HG02981 (cell line): ENCODE results near the gene SPATA31D3.
"Not testable (repeated sequence)": the region's sequence is repeated elsewhere in the genome, so short reads cannot be mapped to it uniquely, and the experiment has no call there.

Experiments
- ATAC-seq: cut with Tn5 transposase; IDR thresholded peaks from one replicate; pipeline ENCODE4 v1.9.1; 2021; ENCODE audit warnings: mild to moderate bottlenecking, moderate library complexity; ENCODE audit not compliant: unreplicated experiment

Gene SPATA31D3

GRCh38 chr9:81976351-81976750, 33.1 kb downstream of the SPATA31D3 start:
- ATAC-seq: no peak

GRCh38 chr9:81979196-81979595, 35.9 kb downstream of the SPATA31D3 start:
- ATAC-seq: no peak

GRCh38 chr9:81980568-81980967, 37.3 kb downstream of the SPATA31D3 start:
- no peak for ATAC-seq

GRCh38 chr9:81981883-81982282, 38.6 kb downstream of the SPATA31D3 start:
- ATAC-seq: no peak

- ATAC-seq: no peak
These were observed 41.6 kb downstream of the SPATA31D3 start for GRCh38 chr9:81984928-81985327.

DNA sequence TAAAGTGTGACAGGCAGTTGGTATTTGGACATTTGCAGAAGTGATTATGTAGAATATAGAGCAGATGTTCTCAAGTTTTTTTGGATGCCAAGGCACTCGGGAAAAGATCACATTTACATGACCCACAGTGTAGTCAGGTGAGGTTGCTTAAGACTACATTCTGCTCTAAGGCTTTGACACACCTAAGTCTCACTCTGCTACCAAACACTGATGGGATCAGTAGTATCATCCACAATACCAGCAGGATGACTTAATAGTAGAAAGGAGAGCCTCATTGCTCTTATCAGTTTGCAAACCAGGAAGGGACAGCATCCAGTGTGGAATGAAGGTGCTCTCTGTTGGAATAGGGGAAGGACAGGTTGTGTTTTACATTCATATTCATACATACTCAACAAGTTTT, 42.8 kb downstream of the SPATA31D3 start:
- ATAC-seq: no peak

DNA sequence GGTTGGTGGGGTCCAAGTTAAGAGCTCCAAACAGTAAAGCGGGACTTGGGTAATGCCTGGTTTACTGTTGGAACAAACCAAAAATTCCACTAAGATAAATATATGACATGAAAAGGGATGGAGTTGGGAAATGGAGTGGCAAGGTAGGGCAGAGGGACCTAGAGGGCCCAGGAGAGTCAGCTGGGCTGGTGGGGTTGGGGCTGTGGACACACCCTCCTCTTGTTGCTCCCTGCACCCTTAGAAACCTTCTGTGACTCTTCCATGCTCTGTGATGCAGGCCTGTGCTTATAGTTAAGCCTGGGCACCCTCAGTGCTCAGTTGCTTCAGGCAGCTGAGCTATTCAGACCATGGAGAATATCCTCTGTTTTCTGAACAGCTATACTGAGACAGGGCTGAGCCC, 45.2 kb downstream of the SPATA31D3 start, which contains the start of gene SPATA31D1:
TSS of gene SPATA31D1 (plus strand) at position 301 of the 400 bp plus-strand sequence. CDS start at position 348, 47 bp downstream.
- not testable (repeated sequence) for ATAC-seq

DNA sequence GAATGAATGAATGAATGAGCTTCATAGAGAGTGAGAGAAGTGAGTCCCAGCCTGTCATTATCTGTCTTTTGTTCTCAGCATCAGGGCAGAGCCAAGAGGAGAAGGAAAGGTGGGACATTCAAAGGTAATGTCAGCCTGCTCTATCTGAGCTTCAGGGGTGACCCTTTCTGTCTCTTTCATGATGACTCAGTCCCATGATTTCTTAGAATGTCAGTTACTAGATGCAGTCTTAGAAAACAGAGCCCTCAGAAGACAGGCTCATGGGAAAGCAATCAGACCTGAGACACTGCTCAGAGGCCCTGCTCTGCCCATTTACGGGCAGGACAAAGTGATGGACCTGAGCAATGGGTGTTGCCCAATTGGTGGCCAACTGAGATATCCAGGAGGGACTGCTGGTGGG, 46.4 kb downstream of the SPATA31D3 start:
- ATAC-seq: no peak

DNA sequence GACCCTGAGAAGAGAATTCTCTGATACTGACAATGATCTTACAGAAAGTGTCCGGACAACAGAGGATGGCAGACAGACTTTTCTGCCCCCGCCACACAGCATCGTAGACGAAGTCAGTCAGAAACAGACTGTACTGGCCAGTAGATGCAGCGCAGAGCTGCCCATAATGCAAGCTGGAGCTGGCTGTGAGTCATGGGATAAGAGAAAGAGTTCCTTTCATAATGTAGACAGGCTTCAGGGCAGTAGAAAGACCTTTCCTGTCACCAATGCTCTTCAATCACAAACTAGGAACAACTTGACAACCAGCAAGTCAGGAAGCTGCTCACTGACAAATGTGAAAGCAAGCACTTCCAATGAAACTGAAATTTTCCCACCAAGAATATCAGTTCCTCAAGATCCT, 50.4 kb downstream of the SPATA31D3 start:
- ATAC-seq: no peak
